HG03469 (cell line): ENCODE measurements around the gene UBAC1.
"Not testable (repeated sequence)": the region's sequence is repeated elsewhere in the genome, so short reads cannot be mapped to it uniquely, and the experiment has no call there.

ENCODE experiments used
- ATAC-seq: cut with Tn5 transposase; IDR thresholded peaks from one replicate; pipeline ENCODE4 v1.9.1; 2021; ENCODE audit warnings: mild to moderate bottlenecking, moderate library complexity, moderate number of reproducible peaks; ENCODE audit not compliant: unreplicated experiment

Gene UBAC1

DNA sequence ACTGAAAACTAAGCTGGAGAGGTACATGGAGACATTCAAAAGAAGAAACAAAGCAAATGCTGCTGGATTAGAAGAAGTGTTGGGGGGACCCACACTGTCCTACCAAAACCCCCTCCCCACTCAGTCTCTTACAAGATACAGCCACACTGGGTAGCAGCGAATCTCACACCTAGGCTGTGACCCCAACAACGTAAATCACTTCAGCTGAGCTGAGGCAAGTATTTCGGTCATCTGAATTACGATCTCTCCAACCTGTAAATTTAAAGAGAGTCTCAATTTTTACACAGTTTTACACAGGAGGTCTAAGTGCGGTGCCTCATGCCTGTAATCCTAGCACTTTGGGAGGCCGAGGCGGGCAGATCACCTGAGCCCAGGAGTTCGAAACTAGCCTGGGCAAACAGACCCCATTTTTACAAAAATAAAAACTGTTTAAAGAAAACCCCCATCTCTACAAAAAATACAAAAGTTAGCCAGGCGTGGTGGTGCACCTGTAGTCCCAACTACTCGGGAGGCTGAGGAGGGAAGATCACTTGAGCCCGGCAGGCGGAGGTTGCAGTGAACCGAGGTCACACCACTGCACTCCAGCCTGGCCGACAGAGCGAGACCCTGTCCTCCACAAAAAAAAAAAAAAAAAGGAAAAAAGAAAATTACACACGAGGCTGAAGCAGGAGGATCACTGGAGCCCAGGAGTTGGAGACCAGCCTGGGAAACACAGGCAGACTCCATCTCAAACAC, 57.2 kb downstream of the UBAC1 start:
- no peak for ATAC-seq

DNA sequence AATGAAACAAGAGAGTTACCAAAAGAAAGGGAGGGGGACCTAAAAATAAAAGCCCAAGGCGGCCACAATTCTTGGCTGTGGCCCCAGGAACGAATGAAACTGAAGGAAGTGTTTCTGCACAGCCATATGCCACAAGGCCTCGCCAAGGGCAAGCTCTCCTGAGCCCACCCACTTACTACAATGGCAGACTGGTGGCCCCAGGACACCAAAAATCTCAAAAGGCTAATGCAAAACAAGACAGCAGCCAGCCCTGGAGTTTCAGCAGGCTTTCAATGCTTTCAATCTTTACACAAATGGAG, 57.9 kb downstream of the UBAC1 start:
- no peak for ATAC-seq

DNA sequence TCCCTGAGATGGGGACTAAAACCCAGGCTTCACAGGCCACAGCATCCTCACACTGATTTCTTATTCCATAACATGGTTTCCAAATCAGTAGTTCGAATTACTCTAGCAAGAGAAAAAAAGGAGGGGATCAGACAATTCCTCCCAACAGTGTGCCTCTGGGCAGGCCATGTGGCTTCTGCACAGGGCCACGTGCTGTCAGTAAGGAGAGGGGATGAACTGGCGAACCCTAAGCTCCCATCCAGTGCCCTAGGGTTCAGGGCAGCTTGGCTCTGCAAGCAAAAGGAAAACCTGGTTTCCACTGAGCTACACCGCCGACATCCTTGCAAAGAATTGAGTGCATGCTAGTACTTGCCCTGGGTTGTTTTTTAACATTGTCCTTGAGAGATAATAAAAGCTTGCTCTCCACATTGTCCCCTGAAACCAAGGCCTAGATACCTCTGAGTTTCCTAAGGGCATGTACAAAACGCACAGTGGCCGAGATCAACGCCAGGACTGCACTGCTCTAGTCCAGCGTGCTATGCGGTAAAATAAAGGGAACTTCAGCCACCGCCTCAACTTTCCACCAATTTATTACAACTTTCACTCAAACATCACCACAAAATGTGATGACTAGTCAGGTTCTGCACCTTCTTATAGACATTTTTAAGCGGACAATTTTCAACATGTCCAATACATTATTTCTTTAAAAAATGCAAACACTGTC, 58.4 kb downstream of the UBAC1 start:
- no peak for ATAC-seq

DNA sequence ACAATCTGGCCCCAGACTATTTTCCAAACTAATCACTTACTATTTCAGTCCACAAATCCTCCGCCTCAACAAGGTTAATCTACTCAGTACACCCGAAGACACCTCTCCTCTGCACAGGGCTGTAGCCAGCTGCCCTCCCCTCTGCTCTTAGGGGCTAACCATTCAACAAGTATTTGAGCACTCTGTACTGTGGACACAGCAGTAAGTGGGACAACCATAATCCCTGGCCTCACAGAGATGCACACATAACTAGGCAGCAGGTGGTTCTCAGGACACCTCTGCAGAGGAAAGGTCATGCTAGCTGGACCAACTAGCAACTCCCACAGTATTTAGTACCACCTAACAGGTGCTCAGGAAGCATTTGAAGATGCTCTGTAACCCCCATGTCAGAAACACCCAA, 59.3 kb downstream of the UBAC1 start:
- no peak for ATAC-seq

DNA sequence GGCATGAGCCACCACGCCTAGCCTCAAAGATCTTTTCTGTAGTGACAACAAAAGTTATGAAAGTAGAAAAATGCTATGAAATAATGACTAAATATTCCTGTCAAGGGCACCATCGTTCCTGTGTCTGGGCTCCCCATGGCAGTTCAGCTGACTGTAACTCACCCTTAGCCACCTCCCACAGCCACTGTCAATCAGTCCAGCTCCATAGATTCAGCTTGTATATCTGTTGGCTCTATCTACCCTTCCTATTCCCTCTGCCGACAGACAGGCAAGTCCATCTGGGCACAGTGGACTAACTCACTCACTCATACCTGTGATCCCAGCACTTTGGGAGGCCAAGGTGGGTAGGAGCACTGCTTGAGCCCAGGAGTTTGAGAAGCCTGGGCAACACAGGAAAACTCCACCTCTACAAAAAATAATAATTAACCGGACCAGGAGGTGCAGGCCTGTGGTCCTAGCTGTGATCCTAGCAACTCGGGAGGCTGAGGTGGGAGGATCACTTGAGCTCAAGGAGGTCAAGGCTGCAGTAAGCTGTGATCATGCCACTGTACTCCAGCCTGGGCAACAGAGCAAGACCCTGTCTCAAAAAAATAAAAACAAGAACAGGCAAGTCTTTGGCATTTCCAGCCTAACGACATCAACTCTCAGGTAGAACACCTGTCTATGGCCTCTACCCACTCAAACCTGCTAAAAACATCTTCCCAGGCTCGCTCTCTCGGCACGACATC, 60.0 kb downstream of the UBAC1 start:
- ATAC-seq, result no peak

DNA sequence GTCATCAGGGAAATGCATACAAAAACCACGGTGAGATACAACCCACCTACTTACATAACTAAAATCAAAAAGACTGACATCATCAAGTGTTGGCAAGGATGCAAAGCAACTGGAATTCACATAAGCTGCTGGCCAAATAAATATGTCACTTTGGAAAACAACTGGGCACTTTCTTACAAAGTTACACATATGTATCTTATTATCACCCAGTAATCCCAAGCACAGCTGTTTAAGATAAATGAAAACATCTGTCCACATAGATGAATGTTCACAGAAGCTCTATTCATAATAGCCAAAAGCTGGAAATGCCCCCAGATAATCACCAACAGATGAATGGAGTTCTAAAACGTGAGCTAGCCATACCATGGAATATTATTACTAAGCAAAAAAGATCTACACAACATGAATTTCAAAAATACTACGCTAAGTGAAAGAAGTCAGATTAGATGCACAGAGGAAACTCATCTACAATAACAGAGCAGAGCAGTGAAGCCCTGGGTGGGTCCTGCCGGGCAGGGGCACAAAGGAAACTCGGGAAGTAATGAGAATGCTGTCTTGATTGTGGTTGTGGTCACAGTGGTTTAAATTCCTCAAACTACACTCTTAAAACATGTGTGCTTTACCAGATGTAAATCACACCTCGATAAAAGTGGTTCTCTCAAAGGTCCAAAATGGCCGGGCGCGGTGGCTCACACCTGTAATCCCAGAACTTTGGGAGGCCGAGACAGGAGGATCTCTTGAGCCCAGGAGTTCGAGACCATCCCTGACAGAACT, 62.4 kb downstream of the UBAC1 start:
- no peak for ATAC-seq

DNA sequence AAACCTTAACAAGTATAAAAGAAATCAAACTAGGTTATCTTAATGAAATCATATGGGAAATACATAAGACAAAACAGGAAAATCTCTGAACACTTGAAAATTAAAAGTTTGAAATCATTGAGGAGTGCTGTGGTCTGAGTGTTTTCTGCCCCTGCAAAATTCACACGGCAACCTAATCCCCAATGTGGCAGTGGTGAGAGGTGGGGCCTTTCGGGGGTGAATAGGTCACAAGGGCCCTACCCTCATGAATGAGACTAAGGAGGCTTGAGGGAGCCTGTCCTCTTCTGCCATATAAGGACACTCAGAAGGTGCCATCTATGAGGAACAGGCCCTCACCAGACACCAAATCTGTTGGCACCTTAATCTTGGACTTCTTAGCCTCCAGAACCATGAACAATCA, 64.5 kb downstream of the UBAC1 start:
- ATAC-seq, result no peak

DNA sequence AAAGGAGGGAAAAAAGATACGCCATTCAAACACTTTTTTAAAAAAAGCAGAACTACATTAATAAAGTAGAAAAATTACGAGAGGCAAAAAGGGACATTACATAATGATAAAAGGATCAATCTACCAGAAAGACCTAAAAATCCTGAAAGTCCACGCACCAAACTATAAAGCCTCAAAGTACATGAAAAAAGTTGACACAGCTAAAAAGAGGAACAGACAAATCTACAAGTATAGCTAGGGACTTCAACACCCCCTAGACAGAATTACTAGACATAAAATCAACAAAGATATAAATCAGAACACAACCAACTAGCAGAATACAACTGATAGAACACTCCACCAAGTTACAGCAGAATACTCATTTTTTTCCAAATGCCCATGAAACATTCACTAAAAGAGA, 65.0 kb downstream of the UBAC1 start:
- ATAC-seq, result no peak

DNA sequence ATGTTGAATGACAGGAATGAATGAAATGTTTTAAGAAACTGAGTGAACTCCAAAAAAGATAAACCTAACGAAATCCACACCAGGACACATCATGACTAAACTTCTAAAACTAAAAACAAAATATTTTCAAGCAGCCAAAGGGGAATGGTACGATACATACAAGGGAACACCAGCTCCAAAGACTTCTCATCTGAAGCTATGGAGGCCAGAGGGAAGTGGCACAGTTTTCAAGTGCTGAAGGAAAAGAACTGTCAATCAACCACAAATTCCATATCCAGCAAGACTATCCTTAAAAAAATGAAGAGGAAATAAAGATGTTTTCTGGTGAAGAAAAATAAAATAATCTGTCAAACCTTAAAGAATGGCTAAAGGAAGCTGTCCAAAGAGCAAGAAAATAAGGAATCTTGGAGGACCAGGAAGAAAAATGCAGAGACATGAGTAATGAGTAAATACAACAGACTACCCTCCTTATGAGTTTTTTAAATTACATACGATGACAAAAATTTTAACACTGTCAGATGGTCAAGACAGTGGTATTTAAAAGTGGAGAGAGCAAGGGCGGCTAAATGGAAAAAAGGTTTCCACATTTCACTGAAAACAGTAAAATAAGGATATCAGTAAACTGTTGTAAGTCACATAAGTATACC, 65.8 kb downstream of the UBAC1 start:
- ATAC-seq, result no peak

DNA sequence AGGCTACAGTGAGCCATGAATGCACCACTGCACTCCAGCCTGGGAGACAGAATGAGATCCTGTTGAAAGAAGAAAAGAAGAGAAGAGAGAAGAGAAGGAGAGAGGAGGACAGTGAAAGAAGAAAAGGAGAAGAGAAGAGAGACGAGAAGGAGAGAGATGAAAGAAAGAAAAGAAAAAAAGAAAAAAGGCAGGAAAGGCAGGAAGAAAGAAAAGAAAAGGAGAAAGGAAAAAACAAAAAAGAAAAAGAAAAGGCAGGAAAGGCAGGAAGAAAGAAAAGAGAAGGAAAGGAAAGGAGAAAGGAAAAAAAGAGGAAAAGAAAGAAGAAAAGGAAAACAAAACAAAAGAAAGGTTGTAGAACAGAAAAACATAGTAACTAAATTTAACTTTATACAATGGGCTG, 68.1 kb downstream of the UBAC1 start:
- no peak for ATAC-seq

DNA sequence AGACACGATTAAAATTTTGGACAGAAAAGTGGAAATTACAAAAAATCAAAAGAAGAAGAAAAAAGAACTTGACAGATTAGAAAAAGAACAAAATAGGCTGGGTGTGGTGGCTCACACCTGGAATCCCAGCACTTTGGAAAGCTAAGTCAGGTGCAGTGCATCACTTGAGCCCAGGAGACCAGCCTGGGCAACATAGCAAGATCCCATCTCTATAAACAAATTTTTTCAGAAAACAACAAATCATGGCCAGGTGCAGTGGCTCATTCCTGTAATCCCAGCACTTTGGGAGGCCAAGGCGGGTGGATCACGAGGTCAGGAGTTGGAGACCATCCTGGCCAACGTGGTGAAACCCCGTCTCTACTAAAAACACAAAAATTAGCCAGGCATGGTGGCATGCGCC, 68.8 kb downstream of the UBAC1 start:
- ATAC-seq, result not testable (repeated sequence)

DNA sequence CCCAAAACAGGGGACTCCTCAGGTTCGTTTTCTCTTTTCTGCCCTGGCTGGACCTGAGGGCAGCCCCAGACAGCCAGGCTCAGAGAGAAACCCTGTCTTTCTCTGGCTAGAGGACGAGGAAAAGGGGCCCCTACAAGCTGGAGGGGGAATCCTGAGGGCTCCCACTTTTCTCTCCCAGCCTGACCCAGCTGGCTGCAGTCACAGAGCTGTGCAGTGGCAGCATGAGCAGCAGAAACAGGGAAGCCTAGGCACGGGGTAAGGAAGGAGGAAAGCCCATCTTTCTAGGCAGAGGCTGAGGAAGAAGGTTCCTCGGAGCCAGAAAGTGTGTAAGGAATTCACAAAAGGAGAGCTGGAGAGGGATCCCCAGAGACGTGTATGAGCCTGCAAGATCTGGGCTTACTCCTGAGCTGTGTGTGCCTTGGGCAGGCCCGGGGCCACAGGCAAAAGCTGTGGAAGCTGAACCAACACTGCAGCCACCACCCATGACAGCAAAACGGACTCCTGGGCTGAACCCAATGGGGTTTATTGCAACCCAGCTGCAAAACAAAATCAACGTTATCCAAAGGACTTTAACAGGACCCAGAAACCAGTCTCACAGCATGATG, 70.0 kb downstream of the UBAC1 start:
- ATAC-seq, result no peak

DNA sequence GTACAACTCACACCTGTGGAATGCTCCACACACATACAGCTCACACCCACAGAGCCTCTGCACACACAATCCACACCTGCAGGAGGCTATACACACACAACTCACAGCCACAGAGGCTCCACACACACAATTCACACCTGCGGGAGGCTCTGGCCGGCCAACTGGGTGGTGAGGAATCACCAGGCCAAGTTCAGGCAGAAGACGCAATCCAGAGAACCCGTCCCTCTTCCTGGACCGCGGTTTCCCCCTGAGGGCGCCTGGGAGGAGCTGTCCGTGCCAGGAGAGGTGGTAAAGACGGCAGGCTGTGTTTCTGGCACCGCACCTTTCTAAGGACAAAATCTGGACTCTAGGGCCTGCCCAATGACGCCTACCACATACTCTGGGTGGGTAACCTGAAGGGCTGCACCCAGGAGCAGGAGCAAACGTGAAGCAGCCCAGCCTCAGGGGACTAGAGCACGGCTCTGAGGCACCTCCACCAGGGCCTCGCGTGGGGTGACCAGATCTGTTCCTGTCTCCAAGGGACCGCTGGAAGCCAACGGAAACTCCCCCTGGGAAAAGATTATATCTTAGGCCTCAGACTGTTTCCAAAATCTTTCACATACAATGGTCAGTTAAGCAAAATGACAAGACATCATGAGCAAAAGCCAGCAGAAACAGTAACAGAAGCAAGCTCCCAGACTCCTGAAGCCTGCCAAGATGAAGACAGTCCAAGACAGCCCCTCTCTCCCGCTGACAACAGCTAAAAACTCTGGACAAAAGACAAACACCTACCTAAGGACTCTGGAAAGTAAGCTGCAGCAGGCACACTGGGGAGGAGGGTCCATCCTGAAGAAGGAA, 70.8 kb downstream of the UBAC1 start:
- no peak for ATAC-seq

DNA sequence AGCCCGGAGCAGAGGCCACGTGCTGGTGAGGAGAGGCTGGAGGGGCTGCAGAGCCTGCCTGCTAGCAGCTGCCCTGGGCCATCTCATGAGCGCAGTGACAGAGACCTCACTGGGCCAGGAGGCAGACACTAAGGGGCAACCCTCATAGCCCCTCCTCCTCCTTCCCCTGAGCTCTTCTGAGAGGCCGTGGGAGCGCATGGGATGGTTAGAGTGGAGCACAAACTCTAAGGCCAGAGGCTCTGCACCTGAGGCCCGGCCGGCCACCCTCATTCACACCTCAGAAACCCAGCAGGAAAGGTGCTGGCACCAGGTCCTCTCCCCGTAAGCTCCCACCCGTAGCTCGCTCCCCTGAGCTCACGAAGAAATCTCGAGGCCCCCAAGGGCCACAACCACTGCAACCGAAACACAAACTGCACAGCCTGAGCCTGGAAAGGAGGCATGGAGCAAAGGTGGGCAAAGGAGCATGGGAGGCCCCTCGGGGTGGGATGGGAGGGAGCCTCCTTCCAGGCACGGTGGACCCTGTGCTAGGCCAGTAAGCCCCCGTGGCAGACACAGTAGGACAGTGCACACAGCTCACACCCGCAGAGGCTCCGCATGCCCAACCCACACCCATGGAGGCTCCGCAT, 71.5 kb downstream of the UBAC1 start:
- ATAC-seq, result no peak

DNA sequence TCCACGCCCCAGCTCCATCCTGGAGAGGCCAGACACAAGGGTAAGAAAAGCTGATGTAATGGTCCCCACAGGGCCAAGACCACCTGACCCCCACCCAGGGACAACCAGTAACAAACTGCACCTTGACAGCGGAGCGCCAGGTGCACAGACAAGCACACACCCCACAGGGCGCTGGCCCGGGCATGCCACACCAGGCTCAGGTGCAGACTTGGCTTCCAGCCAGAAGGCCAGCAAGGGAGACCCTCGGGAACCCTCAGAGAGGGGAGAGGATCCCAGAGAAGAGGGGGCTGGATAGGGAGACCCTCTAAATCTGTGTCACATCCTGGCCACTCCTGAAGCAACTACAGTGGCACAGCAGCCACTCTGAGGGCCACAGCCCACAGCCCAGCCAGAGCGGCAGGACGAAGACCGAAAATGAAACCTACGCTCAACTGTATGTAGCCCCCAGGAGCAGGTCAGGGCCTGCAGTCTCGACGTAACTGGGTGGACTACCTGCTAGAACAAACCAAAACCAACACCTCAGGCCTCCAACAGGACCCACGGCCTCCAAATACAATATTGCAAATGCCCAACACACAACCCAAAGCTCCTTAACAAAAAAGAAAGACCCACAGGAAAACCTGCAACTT, 72.3 kb downstream of the UBAC1 start:
- no peak for ATAC-seq

DNA sequence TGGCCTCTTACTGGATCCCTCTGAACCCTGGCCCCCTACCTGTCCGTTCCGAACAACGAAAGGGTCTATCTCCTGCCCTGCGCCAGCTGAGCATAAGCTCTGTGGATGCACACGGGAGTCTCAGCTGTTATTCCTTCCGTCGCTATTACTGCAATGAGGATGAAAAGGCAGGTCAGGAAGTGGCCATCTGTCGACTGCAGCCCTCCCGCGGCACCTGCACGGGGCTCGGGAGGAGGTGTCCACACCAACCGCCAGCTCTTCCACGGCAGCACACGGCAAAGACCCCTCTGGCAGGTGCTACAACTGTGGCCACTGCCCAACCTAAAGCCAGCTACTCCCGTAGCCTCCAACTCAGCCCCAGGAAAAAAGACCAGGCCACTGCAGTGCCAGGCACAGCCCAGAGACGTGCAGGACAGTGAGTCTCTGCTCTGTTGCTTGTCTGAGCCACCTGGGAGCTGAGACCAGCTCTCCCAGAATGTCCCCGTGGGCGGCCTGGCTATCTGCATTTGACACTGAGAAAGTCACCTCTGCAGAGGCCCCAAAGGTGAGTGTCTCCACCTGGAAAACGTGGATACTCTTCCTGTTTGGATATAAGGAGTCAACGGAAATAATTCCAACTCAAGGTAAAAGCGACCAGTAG, 72.9 kb downstream of the UBAC1 start:
- ATAC-seq, result no peak

DNA sequence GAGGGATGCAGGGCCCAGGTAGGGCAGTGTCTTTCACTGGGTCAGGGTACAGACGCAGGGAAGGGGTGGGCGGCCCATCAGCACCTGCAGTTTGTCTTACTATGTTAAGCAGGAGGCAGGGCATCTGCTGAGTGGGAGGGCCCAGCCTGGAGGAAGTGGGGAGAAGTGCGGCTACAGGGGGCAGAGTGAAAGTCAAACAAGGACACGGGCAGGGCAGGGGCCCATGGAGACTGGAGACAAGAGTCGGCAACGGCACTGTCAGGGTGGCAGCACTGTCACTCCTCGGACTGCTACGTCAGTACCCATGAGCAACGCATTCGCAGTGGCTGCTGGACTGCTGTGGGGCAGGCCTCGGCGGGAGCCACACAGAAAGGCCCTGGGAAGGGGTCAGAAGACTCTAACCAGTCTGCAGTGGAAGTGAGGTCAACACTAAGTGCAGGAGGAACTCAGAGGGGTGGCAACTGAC, 73.6 kb downstream of the UBAC1 start:
- no peak for ATAC-seq

DNA sequence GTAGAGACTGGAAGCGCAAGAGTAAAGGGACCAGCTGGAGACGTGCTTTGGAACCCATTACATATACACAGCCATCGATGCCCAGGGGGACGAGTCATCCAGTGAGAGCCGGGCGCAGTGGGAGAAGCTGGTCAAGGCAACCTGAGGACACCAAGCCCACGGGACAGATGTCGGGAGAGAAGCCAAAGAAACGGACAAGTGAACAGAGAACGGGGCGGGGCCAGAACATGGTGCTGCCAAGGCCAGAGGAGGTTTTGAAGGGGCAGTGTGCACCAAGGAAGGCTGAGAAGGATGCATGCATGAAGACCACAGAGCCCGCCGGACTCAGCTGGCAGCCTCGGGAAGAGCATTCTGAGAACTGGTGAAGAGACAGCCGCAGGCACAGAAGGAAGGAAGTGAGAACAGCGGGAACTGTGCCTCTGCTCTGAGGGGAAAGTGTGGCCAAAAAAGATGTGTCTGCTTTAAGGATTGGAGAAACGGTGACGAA, 74.1 kb downstream of the UBAC1 start:
- no peak for ATAC-seq
